Peyer's patch (tissue), 4 donors: ENCODE results near the gene NBAS.

Experiments
- CTCF ChIP-seq, 6 experiments: fragments of 450-650 bp in 4 of 6; fragments of 200-600 bp in 2 of 6; sonication (generic) in 1 of 6; IDR thresholded peaks; one replicate each; pipeline ENCODE4 v1.5.1; 2017 to 2019; ENCODE audit warnings: antibody characterized with exemption in 6 of 6, mild to moderate bottlenecking in 3 of 6, moderate library complexity in 1 of 6
- POLR2A ChIP-seq, 2 donors: fragments of 450-650 bp; IDR thresholded peaks; one replicate each; pipeline ENCODE4 v1.5.1; 2017; ENCODE audit warnings: antibody characterized with exemption in 2 of 2, mild to moderate bottlenecking in 2 of 2, moderate library complexity in 2 of 2

- no peak for TF ChIP-seq CTCF (IDR thresholded peaks at IDR 0.05)
- no peak for TF ChIP-seq POLR2A (IDR thresholded peaks at IDR 0.05)
Measured at GRCh38 chr2:15426606-15427005, 134.5 kb downstream of the NBAS start.
